Fibroblast of skin of left quadriceps (primary cell): ENCODE measurements around the gene FBXW8.

Experiments
- DNase-seq, 2 experiments: peaks; one replicate each; pipeline ENCODE4 v3.0.0-alpha.2; 2013; ENCODE audit warnings: low read depth in 2 of 2

The FBXW8 gene

DNA sequence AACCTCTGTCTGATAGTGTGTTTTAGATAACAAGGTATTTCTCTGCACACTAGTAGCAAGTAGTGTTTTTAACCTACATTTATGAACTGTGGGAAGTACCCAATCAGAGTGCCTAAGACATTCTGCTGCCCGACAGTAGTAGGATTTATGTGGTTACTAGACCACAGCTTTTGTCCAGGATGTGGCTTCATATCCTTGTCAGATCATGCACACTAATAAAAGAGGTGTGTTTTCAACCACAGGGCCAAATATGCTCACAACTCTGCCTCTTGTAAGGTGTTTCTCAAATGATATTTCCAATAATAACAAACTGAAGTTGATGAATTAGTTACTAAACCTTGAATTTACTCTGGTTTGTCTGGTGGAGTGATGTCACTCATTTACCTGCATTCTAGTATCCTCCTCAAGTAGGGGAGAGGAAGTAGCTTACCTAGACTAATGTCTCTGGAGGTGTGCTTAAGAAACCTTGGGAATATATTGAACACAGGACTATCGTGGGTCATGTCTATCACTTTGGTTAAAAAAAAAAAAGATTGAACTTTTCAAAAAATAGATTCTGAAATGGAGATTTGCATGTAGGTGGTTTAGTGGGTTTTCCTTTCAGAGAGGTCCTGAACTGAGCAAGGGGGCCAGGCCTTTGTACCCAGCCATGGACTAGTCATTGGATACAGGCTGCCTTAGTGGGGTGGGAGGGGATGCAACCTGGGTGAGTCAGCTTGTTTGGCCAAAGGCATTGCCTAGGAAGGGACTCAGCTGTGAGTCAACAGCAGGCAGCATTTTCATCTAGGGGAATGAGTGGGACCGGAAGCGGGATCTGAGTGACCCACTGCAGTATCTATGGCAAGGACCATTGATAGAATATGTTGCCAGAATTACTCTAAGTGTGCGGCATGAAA, 14.1 kb downstream of the FBXW8 start:
- DNase-seq = no peak

DNA sequence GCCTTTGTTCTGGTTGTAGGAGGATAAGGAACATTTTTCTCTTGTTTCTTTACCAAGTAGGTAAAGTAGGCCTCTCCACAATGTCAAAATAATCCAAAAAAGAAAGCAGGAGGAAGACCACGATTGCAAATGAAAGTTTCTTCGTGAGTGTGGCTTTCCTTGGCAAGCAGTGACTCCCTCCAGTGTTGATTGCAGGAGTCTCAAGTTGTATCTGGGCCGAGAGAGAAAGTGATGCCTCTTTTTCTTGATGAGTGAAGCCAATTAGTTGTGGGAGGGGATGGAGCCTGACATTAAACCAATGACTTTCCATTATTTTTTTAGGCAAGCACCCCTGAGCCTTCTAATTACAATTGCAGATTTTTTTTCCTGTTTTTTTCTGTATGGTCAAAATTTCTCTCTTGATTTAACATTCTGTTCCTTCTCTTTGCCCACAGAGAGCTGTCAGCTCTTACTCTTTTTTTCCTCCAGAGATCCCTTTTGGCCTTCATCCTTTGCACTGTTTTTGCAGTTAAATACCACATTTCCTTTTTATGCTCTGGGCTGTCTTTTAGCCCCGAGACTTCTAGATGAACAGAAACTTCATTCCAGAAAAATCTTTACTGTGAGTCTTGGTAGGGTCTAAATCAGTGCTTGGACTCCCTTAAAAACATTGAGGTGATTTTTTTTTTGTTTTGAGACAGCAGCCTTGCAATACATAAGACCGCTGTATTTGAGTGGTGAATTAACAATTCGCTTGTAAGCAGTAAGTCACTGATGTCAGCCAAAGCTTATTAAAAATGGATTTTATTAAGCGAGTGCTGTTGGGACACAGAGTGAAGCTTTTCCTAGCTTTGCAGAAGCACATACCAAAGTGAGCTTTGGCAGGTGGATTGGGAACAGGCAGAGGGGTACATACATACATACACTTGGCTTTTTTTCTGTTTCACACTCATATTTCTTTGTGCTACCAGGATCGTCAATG, 15.8 kb downstream of the FBXW8 start:
- DNase-seq = no peak

DNA sequence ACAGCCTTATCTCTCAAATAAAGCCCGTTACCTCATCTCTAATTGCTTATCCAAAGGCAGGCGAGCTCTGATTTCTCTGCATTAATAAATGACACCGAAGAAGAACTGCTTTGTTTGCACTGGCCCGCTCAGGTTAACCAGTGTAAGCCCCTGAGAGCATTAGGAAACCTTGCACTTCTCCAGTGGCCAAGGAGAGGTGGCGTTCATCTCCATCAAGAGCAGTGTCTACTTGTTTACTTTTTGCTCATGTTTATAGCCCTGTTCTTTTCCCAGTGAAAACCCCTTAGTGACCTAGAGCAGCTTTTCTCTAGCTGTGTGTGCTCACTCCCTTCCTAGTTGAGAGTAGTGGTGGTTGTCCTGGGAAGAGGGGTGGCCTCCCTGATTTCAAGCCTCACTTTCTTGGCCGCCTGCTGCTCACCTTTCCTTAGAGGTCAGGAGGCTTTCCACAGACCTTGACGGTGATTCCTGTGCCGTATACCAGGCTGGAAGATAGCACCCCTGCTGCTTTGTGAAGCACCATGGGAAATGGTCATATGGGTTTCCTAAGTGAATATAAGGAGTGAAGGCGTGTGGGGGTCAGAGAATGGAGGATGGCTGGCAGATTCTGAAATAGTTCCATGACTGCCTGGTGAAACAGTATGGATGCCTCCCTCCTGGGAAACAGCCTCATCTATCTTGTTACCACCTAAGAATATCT, 16.6 kb downstream of the FBXW8 start:
- no peak for DNase-seq

DNA sequence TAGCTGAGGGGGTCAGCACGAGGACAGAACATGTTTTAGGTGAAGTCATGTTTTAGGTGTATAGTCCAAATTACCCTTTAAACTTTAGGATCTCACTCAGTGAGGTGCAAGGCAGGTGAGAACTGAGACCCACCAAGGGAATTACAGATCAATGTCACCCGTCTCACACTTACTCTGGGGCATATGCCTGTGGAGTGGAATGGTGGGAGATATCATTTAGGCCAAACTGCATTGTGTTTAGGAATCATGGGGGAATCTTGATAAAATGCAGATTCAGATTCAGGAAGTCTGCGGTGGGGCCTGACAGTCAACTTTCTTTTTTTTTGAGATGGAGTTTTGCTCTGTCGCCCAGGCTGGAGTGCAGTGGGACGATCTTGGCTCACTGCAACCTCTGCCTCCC, 17.8 kb downstream of the FBXW8 start:
- DNase-seq = no peak

DNA sequence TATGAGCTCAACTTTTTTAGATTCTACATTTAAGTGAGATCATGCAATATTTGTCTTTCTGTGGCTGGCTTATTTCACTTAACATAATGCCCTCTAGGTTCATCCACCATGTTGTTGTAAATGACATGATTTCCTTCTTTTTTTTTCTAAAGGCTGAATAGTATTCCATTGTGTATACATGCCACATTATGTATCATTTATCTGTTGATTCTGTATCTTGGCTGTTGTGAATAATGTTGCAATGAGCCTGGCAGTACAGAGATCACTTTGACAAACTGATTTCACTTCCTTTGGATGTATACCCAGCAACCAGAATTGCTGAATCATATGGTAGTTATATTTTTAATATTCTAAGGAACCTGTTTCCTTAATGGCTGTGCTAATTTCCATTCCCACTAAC, 19.1 kb downstream of the FBXW8 start:
- DNase-seq = no peak

DNA sequence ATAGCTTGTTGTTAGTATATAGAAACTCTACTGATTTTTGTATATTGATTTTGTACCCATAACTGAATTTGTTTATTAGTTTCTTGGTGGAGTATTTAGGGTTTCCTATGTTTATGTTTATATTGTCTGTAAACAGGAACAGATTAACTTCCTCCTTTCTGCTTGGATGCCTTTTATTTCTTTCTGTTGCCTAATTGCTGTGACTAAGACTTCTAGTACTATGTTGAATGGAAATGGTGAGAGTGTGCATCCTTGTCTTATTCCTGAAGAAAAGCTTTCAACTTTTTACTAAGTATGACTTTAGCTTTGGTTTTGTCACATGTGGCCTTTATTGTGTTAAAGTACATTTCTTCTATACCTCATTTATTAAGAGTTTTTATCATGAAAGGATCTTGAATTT, 20.9 kb downstream of the FBXW8 start:
- DNase-seq = no peak

DNA sequence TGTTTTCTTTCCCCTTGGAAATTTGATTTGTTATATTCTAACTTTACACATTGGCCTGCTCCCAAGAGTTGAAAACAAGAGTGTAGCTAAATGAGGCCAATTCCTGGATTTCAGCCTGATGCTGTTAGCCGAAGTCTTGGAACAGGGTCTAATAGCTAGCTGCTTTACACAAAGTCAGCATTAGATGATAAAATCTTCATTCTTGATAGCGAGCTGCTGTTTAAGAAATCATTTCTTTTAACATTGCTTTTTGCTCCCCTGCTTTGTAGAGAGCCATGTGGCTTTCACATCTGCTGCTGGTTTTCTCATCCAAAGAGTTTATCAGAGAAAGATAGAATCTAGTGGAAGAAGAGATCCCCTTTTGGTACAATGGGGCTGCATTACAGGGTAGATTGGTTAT, 22.3 kb downstream of the FBXW8 start:
- no peak for DNase-seq

DNA sequence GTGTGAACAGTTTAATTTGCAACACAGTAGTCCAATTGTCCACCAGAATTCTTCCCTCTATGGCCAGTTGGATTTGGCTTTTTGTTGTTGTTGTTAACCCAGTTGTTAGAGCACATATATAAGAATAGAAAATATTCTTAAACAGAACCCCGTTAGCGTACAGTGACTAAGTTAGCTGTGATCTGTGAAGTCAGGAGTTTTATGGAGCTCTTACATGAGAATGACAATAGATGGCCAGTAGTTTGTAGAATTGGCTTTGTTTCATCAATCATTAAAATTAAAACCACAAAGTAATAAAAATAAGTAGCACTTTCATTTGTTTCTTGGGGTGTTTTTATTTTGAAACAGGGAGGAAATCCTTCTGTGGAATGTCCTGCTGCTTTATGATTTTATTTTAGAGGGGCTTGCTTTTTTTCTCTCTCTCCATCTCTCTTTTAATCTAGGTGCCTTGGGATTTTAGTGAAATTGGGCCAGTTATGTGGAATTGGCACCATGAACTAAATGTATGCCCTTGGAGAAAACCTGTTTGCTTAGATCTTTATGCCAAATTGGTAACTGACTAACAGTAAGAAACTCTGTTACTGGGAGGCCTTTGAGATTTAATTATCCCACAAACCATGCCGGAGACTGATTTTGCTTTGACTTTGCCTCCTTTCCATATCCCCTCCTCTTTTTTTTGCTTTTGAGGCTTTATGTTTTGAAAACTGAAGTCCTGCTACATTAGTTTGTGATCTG, 22.9 kb downstream of the FBXW8 start:
- DNase-seq = no peak

DNA sequence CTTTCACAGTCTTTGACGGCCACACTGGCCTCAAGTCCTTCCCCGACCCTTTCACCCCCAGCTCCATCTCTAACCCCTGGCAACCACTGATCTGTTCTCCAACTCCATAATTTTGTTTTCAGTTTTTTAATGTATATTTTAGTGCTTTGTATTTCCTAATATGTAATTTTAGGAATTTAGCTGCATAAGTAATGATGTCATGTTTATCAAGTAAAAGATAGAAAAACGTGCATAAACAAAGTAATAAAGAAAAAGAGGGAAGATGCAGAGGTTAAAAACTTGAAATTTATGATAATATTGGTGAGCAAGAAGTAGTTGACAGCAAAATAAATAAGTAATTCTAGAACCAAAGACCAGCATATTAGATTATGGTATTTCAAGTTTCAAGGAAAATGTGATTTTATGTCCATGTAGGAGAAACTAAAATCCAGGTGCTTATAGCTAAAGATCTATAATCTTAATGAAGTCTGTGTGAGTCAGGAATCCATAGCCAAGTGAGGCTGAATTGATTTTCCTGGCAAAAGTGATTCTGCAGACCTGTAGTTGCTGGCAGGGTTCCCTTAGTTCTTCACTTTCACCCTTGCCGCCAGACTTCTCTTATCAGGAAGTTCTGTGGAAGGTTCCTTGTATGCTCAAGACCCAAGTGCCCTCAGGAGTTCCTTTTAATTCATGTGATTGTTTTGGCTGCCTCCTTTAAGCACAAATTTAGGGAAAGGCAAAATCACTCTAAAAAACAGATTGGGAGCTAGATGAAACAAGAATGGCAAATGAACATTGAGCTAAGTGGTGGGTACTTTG, 24.4 kb downstream of the FBXW8 start:
- DNase-seq = no peak

DNA sequence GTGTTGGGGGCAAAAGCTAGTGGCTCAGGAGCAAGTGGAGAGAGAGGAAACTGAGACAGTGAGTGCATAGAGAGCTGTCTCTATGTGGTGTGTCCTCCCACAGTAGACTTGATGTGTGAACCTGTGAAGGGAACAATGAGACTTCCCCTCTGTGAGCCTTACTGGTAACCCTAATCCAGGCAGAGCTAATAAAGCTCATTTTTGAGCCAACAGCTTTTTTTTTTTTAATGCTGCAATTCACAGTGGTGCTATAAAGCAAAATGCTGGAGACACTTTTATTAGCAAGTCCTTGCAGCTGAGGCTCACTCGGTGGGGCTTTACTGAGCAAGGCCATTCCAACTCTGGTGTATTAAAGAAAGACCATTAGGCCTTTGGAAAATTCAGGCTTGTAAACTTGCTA, 26.9 kb downstream of the FBXW8 start:
- DNase-seq = no peak

DNA sequence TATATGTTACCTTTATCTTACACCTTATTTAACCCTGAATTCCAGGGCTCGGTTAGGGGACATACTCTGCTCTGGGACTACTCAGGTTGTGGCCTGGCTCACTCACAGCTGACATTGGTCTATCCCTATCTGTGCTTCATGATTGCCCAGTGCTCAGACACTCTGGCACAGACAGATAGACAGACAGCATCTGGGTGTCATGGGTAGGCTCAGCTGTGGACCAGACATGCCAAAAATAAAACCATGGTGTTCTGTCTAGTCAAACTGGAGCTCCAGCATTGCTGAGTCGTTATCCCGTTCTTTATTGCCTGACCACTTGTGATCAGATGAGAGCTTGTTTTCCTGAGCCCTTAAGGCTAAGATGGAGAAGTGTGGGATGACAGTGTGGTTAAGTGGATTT, 29.0 kb downstream of the FBXW8 start:
- DNase-seq = no peak

DNA sequence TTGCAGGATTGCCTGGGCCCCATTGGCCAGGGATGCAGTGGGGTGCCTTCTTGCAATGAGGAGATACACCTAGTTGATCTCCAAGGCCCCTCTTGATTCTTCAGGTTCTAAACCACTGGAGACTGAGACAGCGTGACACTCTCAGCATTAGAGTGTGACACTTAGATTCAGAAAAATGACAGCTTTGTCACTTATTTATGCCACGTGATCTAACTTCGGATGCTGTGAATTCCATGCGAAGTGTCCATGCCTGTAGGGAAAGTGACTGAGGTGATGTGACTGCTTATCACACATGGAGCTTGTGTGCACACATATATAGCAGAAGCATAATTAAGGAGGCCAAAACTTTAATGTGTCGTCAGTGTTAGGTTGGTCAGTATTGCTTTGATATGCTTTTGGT, 30.4 kb downstream of the FBXW8 start:
- DNase-seq = no peak

DNA sequence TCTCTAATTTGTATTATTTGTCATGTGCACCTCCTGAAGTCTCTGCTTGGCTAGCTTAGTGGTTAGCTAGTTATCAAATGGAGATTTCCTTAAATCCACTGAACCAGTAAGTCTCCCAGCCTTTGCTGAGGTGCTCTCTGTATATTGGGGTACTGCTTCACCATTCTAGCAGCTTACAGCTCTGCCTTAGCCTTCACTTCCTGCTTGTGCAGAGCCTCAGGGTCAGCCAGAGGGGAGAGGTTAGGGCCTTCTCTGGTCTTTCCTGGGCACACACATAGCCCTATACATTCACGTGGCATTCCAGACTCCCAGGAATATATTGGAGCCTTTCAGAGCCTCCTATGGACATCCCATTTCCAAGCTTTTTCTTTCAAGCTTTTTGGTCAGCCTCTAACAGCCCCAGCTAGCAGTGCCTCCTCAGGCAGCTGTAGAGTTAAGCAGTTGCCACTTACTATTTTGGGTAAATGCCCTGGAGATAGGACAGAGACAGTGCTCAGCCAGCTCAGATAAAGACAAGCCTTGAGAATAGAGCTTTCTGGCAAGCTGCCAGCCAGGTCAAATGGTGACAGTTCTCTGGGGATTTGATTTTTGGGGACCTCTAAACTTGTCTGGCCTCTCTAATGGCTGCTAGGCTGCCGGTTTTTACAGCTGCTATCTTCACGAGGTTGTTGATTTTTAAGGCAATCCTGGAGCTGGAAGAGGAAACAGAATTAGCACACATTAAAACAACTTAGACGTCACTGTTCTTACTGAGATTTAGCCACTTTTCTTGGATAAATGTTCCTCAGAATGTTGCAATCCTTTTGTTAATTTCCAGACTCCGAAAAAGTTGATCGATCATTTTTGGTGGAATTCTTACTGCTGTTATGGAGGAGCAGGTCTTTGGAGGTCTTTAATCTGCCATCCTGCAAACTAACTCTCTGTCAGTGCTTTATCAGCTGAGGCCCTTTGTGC, 32.9 kb downstream of the FBXW8 start:
- DNase-seq = no peak

DNA sequence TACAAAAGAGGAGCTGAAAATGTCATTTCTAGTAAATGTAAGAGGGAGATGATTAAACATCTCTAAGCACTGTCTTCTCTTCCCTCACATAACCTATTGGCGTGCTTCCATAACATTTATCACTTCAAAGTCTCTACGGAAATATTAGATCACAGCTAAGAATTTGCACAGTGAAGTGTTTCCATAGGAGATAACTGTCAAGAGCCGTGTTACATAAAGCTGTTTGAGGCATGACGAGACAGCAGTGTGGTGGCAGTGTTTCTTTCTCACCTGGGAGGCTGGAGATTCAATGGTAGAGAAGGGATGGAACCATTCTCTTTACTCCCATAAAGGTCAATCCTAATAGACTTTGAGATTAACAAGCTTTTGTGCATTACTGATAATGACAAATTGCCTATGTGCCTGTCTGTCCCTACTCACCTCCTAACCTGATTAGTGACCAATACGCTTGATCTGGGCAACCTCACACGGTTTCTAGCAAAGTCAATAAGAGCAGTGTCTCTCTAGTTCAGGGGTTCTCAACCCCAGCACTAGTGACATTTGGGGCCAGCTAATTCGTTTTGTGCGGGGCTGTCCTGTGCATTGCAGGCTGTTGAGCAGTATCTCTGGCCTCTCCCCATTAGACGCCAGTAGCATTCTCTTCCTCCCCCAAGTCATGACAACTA, 35.3 kb downstream of the FBXW8 start:
- DNase-seq = no peak

DNA sequence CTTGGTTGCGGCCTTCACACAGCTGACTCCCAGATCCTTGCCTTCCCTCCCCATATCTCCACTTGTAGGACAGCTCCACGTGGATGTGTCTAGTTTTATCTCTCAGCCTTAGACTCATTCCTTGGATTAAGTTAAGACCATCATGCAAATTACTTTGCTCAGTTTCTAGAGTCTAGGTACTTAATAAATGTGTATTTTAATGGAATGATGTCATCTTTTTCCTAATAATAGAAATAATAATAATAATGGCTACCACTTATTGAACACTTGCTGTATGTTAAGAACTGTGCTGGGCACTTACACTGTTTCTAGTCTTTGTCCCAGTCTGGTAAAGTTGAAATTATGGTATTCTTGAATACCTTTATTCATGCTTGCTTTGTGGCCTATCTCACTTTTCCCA, 37.5 kb downstream of the FBXW8 start:
- no peak for DNase-seq

DNA sequence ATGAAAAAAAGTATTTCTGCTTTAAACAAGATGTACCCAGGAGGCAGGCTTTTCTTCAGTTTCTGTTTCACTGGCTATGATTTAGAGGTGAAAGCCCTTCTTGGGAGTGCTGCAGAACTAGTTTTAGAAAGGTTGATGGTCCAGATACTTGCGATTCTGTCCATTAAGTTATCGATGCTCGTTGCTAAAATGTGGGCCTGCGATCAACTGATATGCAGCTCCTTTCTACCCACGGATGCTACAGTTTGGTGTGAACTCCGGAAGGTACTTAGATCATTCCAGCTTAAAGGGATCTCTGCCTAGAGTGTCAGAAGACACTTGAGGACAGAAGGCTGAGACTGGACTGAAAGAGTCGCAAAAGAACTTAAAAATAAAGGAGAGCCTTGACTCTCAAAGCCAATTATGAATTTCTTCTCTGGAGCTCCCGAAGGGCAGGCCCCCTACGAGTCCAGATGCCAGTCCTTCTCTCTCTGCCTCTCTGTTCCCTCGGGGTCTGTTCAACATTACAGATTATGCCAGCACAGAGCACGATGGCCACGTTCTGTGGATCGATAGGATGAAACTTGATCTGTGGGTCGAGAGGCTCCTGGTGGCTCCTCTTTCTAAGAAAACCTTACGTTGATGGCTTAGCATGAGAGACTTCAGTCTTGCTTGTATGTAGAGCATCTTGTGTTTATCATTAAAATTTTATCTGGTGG, 40.0 kb downstream of the FBXW8 start:
- no peak for DNase-seq

DNA sequence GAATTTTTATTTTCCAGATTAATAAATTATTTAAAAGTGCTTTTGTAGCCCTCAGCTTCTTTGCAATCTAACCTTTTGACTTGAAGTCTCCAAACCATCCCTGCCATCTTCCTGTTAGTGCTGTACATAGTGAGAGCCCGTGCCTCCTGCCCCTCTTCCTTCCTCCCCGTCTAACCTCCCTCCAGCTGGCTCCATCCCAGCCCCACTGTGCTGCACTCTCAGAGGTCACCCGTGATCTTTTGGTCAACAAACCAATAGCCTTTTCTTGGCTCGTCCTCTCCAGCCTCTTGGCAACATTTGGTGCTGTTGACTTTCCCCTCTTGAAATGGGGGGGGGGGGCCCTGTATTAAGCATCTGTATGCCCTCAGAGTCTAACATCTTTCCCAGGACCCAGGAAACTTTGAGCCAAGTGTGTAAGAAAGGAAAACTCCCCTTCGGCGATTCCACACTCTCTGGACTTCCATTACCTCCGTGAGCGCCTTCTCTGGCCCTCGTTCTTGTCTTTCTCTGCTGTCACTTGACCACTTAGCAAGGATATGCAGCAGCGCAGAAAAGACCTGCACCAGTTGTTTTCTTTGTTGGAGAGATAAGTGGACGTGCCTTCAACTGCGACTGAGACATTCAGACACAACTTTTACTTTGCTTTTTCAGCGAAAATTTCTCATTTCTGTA, 44.1 kb downstream of the FBXW8 start:
- no peak for DNase-seq
